ENCODE data around the gene HLA-DPA1. TPM values are rescaled to one million over a fixed set of nuclear protein-coding genes. Genes with fewer than 3 reads are reported as not detected.

Gene HLA-DPA1
- total RNA-seq, 1 experiment from 2014 or later: 0.43 TPM

- no peaks in the 10 kb centered on the region for H3K36me3 ChIP-seq (ENCODE audit: insufficient read depth, low read length, poor library complexity, severe bottlenecking)
- intact Hi-C loops (cut with micrococcal nuclease; ENCODE audit: unreplicated experiment): no loop called here
- ChIA-PET CTCF (no interaction called here), POLR2A (ENCODE audit: low non-redundant PET) (no interaction called here)
- no peak for DNase-seq (ENCODE audit: low spot score)
- H3K27me3 ChIP-seq (replicated peaks; ENCODE audit: insufficient read depth, low read depth, low read length, poor library complexity): peaks cover 70% of the 10 kb centered on the region
- H3K4me1 ChIP-seq (ENCODE audit: insufficient read depth, low read length, poor library complexity, severe bottlenecking): no peaks in the 10 kb centered on the region
- BruUV-seq (replicated peaks): no TSS peak
- H3K9me3 ChIP-seq (ENCODE audit: low read depth, low read length, poor library complexity, severe bottlenecking): no peaks in the 10 kb centered on the region
- H3K27ac ChIP-seq (ENCODE audit: low read depth, low read length, poor library complexity, severe bottlenecking): no peak overlapping the region
- no peak overlapping the region for H3K4me3 ChIP-seq (ENCODE audit: low read depth, low read length, poor library complexity, severe bottlenecking)
- TF ChIP-seq EZH2 (IDR thresholded peaks at IDR 0.05; ENCODE audit: borderline replicate concordance, low read depth, low read length, poor library complexity, severe bottlenecking) (no peak), CTCF (conservative IDR thresholded peaks at IDR 0.05; ENCODE audit: low read depth, low read length) (no peak)
Measured at GRCh38 chr6:33036535-33036934, 36.9 kb downstream of the HLA-DPA1 start.

- DNase-seq (ENCODE audit: low spot score): no peak
- Histone ChIP-seq H3K9me3 (ENCODE audit: low read depth, low read length, poor library complexity, severe bottlenecking) (no peaks in the 10 kb centered on the region), H3K4me3 (ENCODE audit: low read depth, low read length, poor library complexity, severe bottlenecking) (no peak overlapping the region), H3K27me3 (replicated peaks; ENCODE audit: insufficient read depth, low read depth, low read length, poor library complexity) (peaks cover 81% of the 10 kb centered on the region), H3K4me1 (ENCODE audit: insufficient read depth, low read length, poor library complexity, severe bottlenecking) (no peaks in the 10 kb centered on the region), H3K36me3 (ENCODE audit: insufficient read depth, low read length, poor library complexity, severe bottlenecking) (no peaks in the 10 kb centered on the region), H3K27ac (ENCODE audit: low read depth, low read length, poor library complexity, severe bottlenecking) (no peak overlapping the region)
- intact Hi-C loops (cut with micrococcal nuclease; ENCODE audit: unreplicated experiment): no loop called here
- POLR2A ChIA-PET (ENCODE audit: low non-redundant PET): no interaction called here
- no peak for TF ChIP-seq CTCF (conservative IDR thresholded peaks at IDR 0.05; ENCODE audit: low read depth, low read length)
- no peak for TF ChIP-seq EZH2 (IDR thresholded peaks at IDR 0.05; ENCODE audit: borderline replicate concordance, low read depth, low read length, poor library complexity, severe bottlenecking)
- CTCF ChIA-PET: no interaction called here
- BruUV-seq (replicated peaks): no TSS peak
Measured at GRCh38 chr6:33034554-33034953, 38.9 kb downstream of the HLA-DPA1 start.

- intact Hi-C loops (cut with micrococcal nuclease; ENCODE audit: unreplicated experiment): no loop called here
- POLR2A ChIA-PET (ENCODE audit: low non-redundant PET): no interaction called here
- CTCF ChIA-PET: no interaction called here
- no peaks in the 10 kb centered on the region for H3K9me3 ChIP-seq (ENCODE audit: low read depth, low read length, poor library complexity, severe bottlenecking)
- TF ChIP-seq EZH2 (IDR thresholded peaks at IDR 0.05; ENCODE audit: borderline replicate concordance, low read depth, low read length, poor library complexity, severe bottlenecking) (no peak), CTCF (conservative IDR thresholded peaks at IDR 0.05; ENCODE audit: low read depth, low read length) (no peak)
- no peak overlapping the region for H3K4me3 ChIP-seq (ENCODE audit: low read depth, low read length, poor library complexity, severe bottlenecking)
- no peak overlapping the region for H3K27ac ChIP-seq (ENCODE audit: low read depth, low read length, poor library complexity, severe bottlenecking)
- no peaks in the 10 kb centered on the region for H3K36me3 ChIP-seq (ENCODE audit: insufficient read depth, low read length, poor library complexity, severe bottlenecking)
- no peaks in the 10 kb centered on the region for H3K4me1 ChIP-seq (ENCODE audit: insufficient read depth, low read length, poor library complexity, severe bottlenecking)
- BruUV-seq (replicated peaks): no TSS peak
- H3K27me3 ChIP-seq (replicated peaks; ENCODE audit: insufficient read depth, low read depth, low read length, poor library complexity): peaks cover 75% of the 10 kb centered on the region
- no peak for DNase-seq (ENCODE audit: low spot score)
Measured at GRCh38 chr6:33030245-33030644, 43.2 kb downstream of the HLA-DPA1 start.

All from A673 (cell line).